ENCODE measurements around the gene CAPS. TPM values are rescaled to one million over a fixed set of nuclear protein-coding genes. Genes with fewer than 3 reads are reported as not detected.

Gene CAPS
- total RNA-seq, 4 donors from 2014 or later = 9.0 to 48.8 (median 26.3) TPM

DNA sequence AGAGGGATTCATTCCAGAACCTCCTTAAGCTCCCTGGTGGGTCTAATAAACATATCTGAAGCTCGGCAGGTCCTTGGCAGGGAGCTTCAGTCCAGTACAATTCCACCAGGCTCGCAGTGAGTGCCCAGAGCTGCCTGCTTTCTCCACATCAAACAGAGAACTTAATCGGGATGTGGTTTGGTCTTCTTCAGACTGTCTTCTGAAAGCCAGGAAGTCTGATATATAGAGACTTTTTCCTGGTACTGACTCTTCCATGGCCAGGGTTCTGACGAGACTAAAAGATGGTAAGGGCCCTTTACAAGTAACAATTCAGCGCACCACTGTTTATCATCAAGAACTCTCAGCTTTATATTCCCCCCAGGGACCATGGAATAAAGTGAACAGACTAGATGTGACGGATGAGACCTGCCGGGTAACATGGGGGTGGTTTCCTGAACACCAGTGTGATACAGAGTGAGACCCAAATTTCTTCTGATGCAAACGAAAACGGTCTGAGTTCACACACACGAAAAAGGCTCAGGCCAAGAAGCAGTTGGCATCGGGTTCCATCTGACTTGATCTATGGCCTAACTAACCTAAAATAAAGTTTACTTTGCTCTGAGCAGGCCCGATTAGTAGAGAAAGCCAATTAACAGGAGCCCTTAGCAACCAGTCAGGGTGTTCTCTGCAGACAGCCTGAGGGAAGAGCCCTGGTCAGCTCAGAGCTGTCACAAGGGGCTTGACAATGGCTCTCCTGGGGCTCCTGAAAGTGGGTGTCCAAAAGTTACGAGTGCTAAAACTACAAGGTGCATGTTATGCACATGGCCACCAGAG is 34.9 kb downstream of the CAPS start:
- TF ChIP-seq CTCF (IDR thresholded peaks at IDR 0.05) (no peak), POLR2A (IDR thresholded peaks at IDR 0.05) (no peak)
- H3K4me3 ChIP-seq (replicated peaks in 1 of 3) = no peak overlapping the region
- intact Hi-C loops (cut with DNase I) = no loop called here
- DNase-seq = peak; percentile 52 to 58
- H3K4me1 ChIP-seq = peaks cover 62 to 78% of the 10 kb centered on the region in 2 donors
- H3K27ac ChIP-seq = peak overlapping the region; percentile 63 to 74 (median 72)
- H3K9me3 ChIP-seq = no peaks in the 10 kb centered on the region
- WGBS, 2 donors = 53 to 66% methylated on average over 13 of the region's 13 CpGs
- no peaks in the 10 kb centered on the region for H3K27me3 ChIP-seq
- H3K36me3 ChIP-seq = no peaks in the 10 kb centered on the region

DNA sequence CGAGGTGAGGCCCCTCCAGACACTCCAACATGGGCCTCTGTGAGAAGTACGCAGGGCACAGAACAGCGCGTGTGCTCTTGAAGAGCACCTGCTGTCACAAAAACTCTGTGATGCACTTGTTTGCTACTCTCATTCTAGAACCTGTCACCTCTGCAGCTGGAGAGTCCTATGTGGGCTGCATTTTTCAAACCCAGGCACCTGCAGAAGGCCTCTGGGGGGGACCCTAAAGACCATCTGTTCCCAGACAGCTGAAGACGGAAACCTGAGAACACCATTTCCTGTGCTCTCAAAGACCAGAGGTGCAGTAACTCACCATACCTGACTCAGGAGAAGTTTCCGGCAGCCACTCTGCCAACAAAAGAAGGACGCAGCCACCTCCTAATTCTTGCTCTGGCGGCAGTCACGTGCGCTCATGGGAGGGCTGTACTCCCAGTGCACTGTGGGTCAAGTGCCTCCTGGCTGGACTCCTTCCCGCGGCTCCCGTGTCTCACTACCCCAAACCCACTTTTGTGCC is 35.8 kb downstream of the CAPS start:
- intact Hi-C loops (cut with DNase I) = no loop called here
- 39 to 45% methylated on average over 10 to 13 of the region's 13 CpGs for WGBS, 2 donors
- TF ChIP-seq POLR2A (IDR thresholded peaks at IDR 0.05) (peak in 1 of 2 donors; percentile 37), CTCF (IDR thresholded peaks at IDR 0.05) (no peak)
- Histone ChIP-seq H3K9me3 (no peaks in the 10 kb centered on the region), H3K27me3 (no peaks in the 10 kb centered on the region), H3K27ac (peak overlapping the region; percentile 64 to 74 (median 72)), H3K36me3 (no peaks in the 10 kb centered on the region), H3K4me1 (peaks cover 69 to 87% of the 10 kb centered on the region in 2 donors), H3K4me3 (replicated peaks in 1 of 3) (no peak overlapping the region)
- peak; percentile 94 to 95 for DNase-seq

- Histone ChIP-seq H3K4me3 (replicated peaks in 1 of 3) (no peak overlapping the region), H3K36me3 (no peaks in the 10 kb centered on the region), H3K9me3 (no peaks in the 10 kb centered on the region), H3K4me1 (peaks cover 78 to 96% of the 10 kb centered on the region in 2 donors), H3K27me3 (no peaks in the 10 kb centered on the region), H3K27ac (peak overlapping the region in 1 of 3 donors; percentile 37)
- 52 to 55% methylated on average over 3 of the region's 3 CpGs for WGBS, 2 donors
- intact Hi-C loops (cut with DNase I) = no loop called here
- DNase-seq = no peak
- no peak for TF ChIP-seq CTCF (IDR thresholded peaks at IDR 0.05)
- TF ChIP-seq POLR2A (IDR thresholded peaks at IDR 0.05) = no peak
These were observed 36.7 kb downstream of the CAPS start for GRCh38 chr19:5950741-5951140.

GRCh38 chr19:5951338-5951861 is 37.3 kb downstream of the CAPS start:
- no peak for DNase-seq
- WGBS, 2 donors = 61% methylated on average over 19 of the region's 19 CpGs
- Histone ChIP-seq H3K9me3 (no peaks in the 10 kb centered on the region), H3K36me3 (no peaks in the 10 kb centered on the region), H3K4me3 (replicated peaks in 1 of 3) (no peak overlapping the region), H3K27me3 (no peaks in the 10 kb centered on the region), H3K4me1 (peaks cover 83 to 92% of the 10 kb centered on the region in 2 donors), H3K27ac (peak overlapping the region in 1 of 3 donors; percentile 37)
- TF ChIP-seq CTCF (IDR thresholded peaks at IDR 0.05) (no peak), POLR2A (IDR thresholded peaks at IDR 0.05) (no peak)
- intact Hi-C loops (cut with DNase I) = no loop called here

All from thyroid gland (tissue), 4 donors.